ELF-1 (cell line): ENCODE data around the gene PRKRA.
A peak's percentile ranks its signal among the peaks of the same experiment; 100 is the strongest.
"Not testable (repeated sequence)": the region's sequence is repeated elsewhere in the genome, so short reads cannot be mapped to it uniquely, and the experiment has no call there.

Source experiments
- DNase-seq: peaks from one replicate; pipeline ENCODE4 v3.0.0-alpha.2; 2016; ENCODE audit warnings: low read depth, low spot score

PRKRA gene

GRCh38 chr2:178450774-178451525 is at the start of gene PRKRA, which contains the start of gene PJVK:
PRKRA (minus strand) TSS chr2:178451175; CDS start chr2:178451030, 145 bp downstream.
PJVK (plus strand) TSS chr2:178451378; CDS start chr2:178453410, 2,032 bp downstream.
- DNase-seq, result peak; percentile 98

- DNase-seq, result no peak
These were observed 48.7 kb upstream of the PRKRA start for GRCh38 chr2:178499640-178500039.

GRCh38 chr2:178498137-178498536 is 47.2 kb upstream of the PRKRA start:
- no peak for DNase-seq

- DNase-seq, result no peak
These were observed 45.1 kb upstream of the PRKRA start for GRCh38 chr2:178496049-178496448.

- DNase-seq, result no peak
These were observed 40.6 kb upstream of the PRKRA start for GRCh38 chr2:178491612-178492011.

- DNase-seq, result no peak
These were observed 34.4 kb upstream of the PRKRA start for GRCh38 chr2:178485356-178485755.

GRCh38 chr2:178484245-178485041 is 33.5 kb upstream of the PRKRA start:
- DNase-seq, result no peak

- DNase-seq, result peak; percentile 3
These were observed 31.5 kb upstream of the PRKRA start for GRCh38 chr2:178482437-178482836.

GRCh38 chr2:178480227-178481181 is 29.5 kb upstream of the PRKRA start, which contains the start of gene PLEKHA3:
PLEKHA3 (plus strand) TSS chr2:178480457; CDS start chr2:178480870, 413 bp downstream.
- DNase-seq, result peak; percentile 93

- no peak for DNase-seq
These were observed 28.8 kb upstream of the PRKRA start for GRCh38 chr2:178479758-178480226.

- DNase-seq, result peak; percentile 6
These were observed 28.3 kb upstream of the PRKRA start for GRCh38 chr2:178479275-178479616.

- peak; percentile 88 for DNase-seq
These were observed 27.7 kb upstream of the PRKRA start, which contains the start of gene FKBP7 for GRCh38 chr2:178478439-178479274. FKBP7 (minus strand) TSS chr2:178478600; CDS start chr2:178478499, 101 bp downstream.

- DNase-seq, result no peak
These were observed 27.1 kb upstream of the PRKRA start for GRCh38 chr2:178478130-178478438.

- DNase-seq, result no peak
These were observed 26.6 kb upstream of the PRKRA start for GRCh38 chr2:178477443-178478129.

- DNase-seq, result no peak
These were observed 25.5 kb upstream of the PRKRA start for GRCh38 chr2:178476477-178476876.

GRCh38 chr2:178474560-178474959 is 23.6 kb upstream of the PRKRA start:
- no peak for DNase-seq

- no peak for DNase-seq
These were observed 23.0 kb upstream of the PRKRA start for GRCh38 chr2:178473931-178474330.

- no peak for DNase-seq
These were observed 22.4 kb upstream of the PRKRA start for GRCh38 chr2:178473373-178473772.

- not testable (repeated sequence) for DNase-seq
These were observed 20.3 kb upstream of the PRKRA start for GRCh38 chr2:178471313-178471712.
